ENCODE data around the gene EXOC7.
"Not testable (repeated sequence)": the region's sequence is repeated elsewhere in the genome, so short reads cannot be mapped to it uniquely, and the experiment has no call there.

Gene EXOC7

GRCh38 chr17:76085731-76086366, 17.7 kb downstream of the EXOC7 start:
- DNase-seq, result no peak

GRCh38 chr17:76085066-76085730, 18.4 kb downstream of the EXOC7 start:
- no peak for DNase-seq

- no peak for DNase-seq
Measured at GRCh38 chr17:76083536-76084182, 19.9 kb downstream of the EXOC7 start.

GRCh38 chr17:76082326-76083251, 21.0 kb downstream of the EXOC7 start:
- no peak for DNase-seq

GRCh38 chr17:76081295-76082210, 22.0 kb downstream of the EXOC7 start:
- DNase-seq, result peak in 1 of 2 experiments; percentile 36

- DNase-seq, result no peak
Measured at GRCh38 chr17:76080768-76081287, 22.8 kb downstream of the EXOC7 start.

- peak in 1 of 2 experiments; percentile 62 for DNase-seq
Measured at GRCh38 chr17:76079956-76080767, 23.4 kb downstream of the EXOC7 start.

- DNase-seq, result no peak
Measured at GRCh38 chr17:76079535-76079955, 24.0 kb downstream of the EXOC7 start.

- DNase-seq, result peak in 1 of 2 experiments; percentile 33
Measured at GRCh38 chr17:76078860-76079534, 24.6 kb downstream of the EXOC7 start, which contains the start of gene ZACN. Gene ZACN, plus strand, starts transcription at chr17:76079182. Its CDS starts 83 bp downstream, at chr17:76079265.

- not testable (repeated sequence) for DNase-seq
Measured at GRCh38 chr17:76078370-76078769, 25.2 kb downstream of the EXOC7 start.

GRCh38 chr17:76077584-76078110, 25.9 kb downstream of the EXOC7 start:
- peak in 1 of 2 experiments; percentile 47 for DNase-seq

- DNase-seq, result peak in 1 of 2 experiments; percentile 34
Measured at GRCh38 chr17:76076765-76077583, 26.6 kb downstream of the EXOC7 start.

GRCh38 chr17:76076146-76076764, 27.3 kb downstream of the EXOC7 start:
- DNase-seq, result no peak

GRCh38 chr17:76075364-76076145, 28.0 kb downstream of the EXOC7 start:
- DNase-seq, result peak; percentile 48 to 74

GRCh38 chr17:76074390-76075363, 28.9 kb downstream of the EXOC7 start, which contains the start of gene GALR2:
Gene GALR2, plus strand, starts transcription at chr17:76074781. Its CDS starts 103 bp downstream, at chr17:76074884.
- no peak for DNase-seq
